Mucosa of descending colon (tissue), 3 donors: ENCODE results near the gene DACH1. TPM values are rescaled to one million over a fixed set of nuclear protein-coding genes. Genes with fewer than 3 reads are reported as not detected.

Source experiments
- ATAC-seq: fragments of 200-7000 bp; cut with Tn5 transposase; one replicate; pipeline ENCODE4 v1.9.1; 2020; ENCODE audit warnings: mild to moderate bottlenecking, moderate library complexity
- DNase-seq, 3 donors: peaks; one replicate each; pipeline ENCODE4 v3.0.0-alpha.2; 2020
- H3K36me3 ChIP-seq: fragments of 200-600 bp; one replicate; pipeline ENCODE4 v1.8.0; 2021; ENCODE audit warnings: low read depth, mild to moderate bottlenecking
- H3K4me1 ChIP-seq: fragments of 200-600 bp; one replicate; pipeline ENCODE4 v1.8.0; 2021; ENCODE audit warnings: low read depth, mild to moderate bottlenecking
- H3K4me3 ChIP-seq: fragments of 200-600 bp; one replicate; pipeline ENCODE4 v1.8.0; 2021; ENCODE audit warnings: mild to moderate bottlenecking
- H3K9me3 ChIP-seq: fragments of 200-600 bp; one replicate; pipeline ENCODE4 v1.8.0; 2021; ENCODE audit warnings: mild to moderate bottlenecking
- intact Hi-C, 2 donors: fragments of 100-400 bp; cut with DNase I in 1 of 2; cut with micrococcal nuclease in 1 of 2; formaldehyde crosslinking; loops; one replicate each; pipeline versions ENCODE4 v1.11.0 to v1.11.1; 2022; cut with DNase I, micrococcal nuclease
- total RNA-seq, 3 donors: library from RNA; stranded (reverse); fragmentation: NEBNext Ultra II Directional in 2 of 3; extraction: Animal tissue kit (Norgen Biotek cat#: 25700) in 2 of 3; gene quantifications; one replicate each; pipeline versions ENCODE4 v1.2.1 to v1.2.4, GENCODE V29; 2021 to 2023
- TF ChIP-seq, protein P1 (sequence below): fragments of 200-600 bp; IDR thresholded peaks from one replicate; pipeline ENCODE4 v1.8.0; 2022; ENCODE audit warnings: antibody characterized with exemption, mild to moderate bottlenecking
- donor health status: DM: no; HTN: no; CAD: no; lungs with moderate emphysema.
- donor health status: DM: no; HTN: no; CAD: no.
- donor health status: DM: no; HTN: yes; CAD: no.

Gene DACH1
- total RNA-seq, 3 donors from 2014 or later: 3.2 to 6.5 (median 6.4) TPM

GRCh38 chr13:71827241-71827640 is 39.8 kb downstream of the DACH1 start:
- Histone ChIP-seq H3K9me3 (no peaks in the 10 kb centered on the region), H3K36me3 (no peaks in the 10 kb centered on the region), H3K4me1 (no peaks in the 10 kb centered on the region), H3K4me3 (no peak overlapping the region)
- intact Hi-C loops: no loop called here
- no peak for ATAC-seq
- TF ChIP-seq, protein P1, sequence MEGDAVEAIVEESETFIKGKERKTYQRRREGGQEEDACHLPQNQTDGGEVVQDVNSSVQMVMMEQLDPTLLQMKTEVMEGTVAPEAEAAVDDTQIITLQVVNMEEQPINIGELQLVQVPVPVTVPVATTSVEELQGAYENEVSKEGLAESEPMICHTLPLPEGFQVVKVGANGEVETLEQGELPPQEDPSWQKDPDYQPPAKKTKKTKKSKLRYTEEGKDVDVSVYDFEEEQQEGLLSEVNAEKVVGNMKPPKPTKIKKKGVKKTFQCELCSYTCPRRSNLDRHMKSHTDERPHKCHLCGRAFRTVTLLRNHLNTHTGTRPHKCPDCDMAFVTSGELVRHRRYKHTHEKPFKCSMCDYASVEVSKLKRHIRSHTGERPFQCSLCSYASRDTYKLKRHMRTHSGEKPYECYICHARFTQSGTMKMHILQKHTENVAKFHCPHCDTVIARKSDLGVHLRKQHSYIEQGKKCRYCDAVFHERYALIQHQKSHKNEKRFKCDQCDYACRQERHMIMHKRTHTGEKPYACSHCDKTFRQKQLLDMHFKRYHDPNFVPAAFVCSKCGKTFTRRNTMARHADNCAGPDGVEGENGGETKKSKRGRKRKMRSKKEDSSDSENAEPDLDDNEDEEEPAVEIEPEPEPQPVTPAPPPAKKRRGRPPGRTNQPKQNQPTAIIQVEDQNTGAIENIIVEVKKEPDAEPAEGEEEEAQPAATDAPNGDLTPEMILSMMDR: no peak
- DNase-seq: no peak

DNA sequence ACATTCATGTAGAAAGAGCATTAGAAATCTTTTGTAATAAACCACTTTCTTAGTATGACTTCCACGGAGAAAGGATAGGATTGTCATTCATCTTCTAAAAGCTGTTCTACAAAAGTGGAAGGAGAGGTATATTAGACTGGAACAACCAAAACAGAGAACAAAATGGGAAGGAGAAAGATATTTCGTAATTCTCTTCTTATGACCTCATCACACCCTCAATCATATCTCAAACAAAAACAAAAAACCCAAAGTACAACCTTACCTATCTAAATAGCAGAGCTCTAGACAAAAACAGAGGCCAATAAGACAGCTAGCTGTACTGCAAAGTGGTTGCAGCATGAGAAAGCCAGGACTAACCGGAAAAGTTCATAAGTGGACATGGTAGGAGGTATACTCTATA is 46.3 kb downstream of the DACH1 start:
- Histone ChIP-seq H3K4me1 (no peaks in the 10 kb centered on the region), H3K36me3 (no peaks in the 10 kb centered on the region), H3K4me3 (no peak overlapping the region), H3K9me3 (no peaks in the 10 kb centered on the region)
- DNase-seq (no peak), ATAC-seq (no peak)
- intact Hi-C loops: no loop called here
- TF ChIP-seq, protein P1: no peak

GRCh38 chr13:71817335-71817734 is 49.7 kb downstream of the DACH1 start:
- ATAC-seq (no peak), DNase-seq (no peak)
- intact Hi-C loops: no loop called here
- TF ChIP-seq, protein P1: no peak
- no peaks in the 10 kb centered on the region for H3K36me3 ChIP-seq
- no peaks in the 10 kb centered on the region for H3K4me1 ChIP-seq
- H3K4me3 ChIP-seq: no peak overlapping the region
- no peaks in the 10 kb centered on the region for H3K9me3 ChIP-seq

DNA sequence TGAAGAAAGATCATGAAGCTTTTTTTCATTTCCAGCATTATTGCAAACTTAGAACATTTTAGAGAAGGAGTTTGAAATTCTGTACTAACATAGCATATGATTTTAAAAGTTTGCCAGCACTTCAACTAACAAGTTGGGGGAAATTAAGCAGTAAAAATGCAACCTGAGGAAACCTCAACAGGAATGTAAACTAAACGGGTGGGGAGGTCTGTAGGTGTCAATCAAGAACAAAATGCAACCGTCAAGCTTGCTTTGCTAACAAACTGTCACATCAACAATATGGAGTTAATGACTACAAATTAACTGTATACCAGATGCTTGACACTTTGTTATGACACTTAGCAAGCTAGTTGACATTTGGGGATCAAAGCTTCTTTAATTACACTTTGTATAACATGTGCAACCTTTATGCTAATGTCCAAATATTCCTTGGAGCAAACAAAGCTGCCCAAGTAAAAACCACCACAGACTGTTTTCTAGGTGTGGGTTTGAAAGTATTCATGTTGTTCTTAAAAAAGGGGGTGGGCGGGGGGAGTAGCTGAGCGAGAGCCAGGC is 52.1 kb downstream of the DACH1 start:
- intact Hi-C loops: no loop called here
- Histone ChIP-seq H3K4me3 (no peak overlapping the region), H3K4me1 (no peaks in the 10 kb centered on the region), H3K9me3 (no peaks in the 10 kb centered on the region), H3K36me3 (no peaks in the 10 kb centered on the region)
- TF ChIP-seq, protein P1: no peak
- DNase-seq: no peak
- no peak for ATAC-seq

- intact Hi-C loops: no loop called here
- Histone ChIP-seq H3K4me3 (no peak overlapping the region), H3K4me1 (no peaks in the 10 kb centered on the region), H3K36me3 (no peaks in the 10 kb centered on the region), H3K9me3 (no peaks in the 10 kb centered on the region)
- DNase-seq (no peak), ATAC-seq (no peak)
- TF ChIP-seq, protein P1: no peak
Measured at GRCh38 chr13:71813187-71813586, 53.8 kb downstream of the DACH1 start.

GRCh38 chr13:71811344-71811743 is 55.7 kb downstream of the DACH1 start:
- TF ChIP-seq, protein P1: no peak
- ATAC-seq (no peak), DNase-seq (no peak)
- no peaks in the 10 kb centered on the region for H3K4me1 ChIP-seq
- H3K36me3 ChIP-seq: no peaks in the 10 kb centered on the region
- intact Hi-C loops: no loop called here
- no peaks in the 10 kb centered on the region for H3K9me3 ChIP-seq
- H3K4me3 ChIP-seq: no peak overlapping the region
